HL-60 (cell line): ENCODE results near the gene CBLB.

Experiments
- CTCF ChIP-seq: IDR thresholded peaks from one replicate; pipeline ENCODE4 v1.5.1; 2011; ENCODE audit warnings: low read length, control low read depth, inconsistent platforms; ENCODE audit not compliant: insufficient read depth
- GABPA ChIP-seq: IDR thresholded peaks from 2 replicates; pipeline ENCODE4 v1.6.1; 2012; ENCODE audit warnings: low read depth
- POLR2AphosphoS5 ChIP-seq: IDR thresholded peaks from 2 replicates; pipeline ENCODE4 v1.6.1; 2012; ENCODE audit warnings: low read depth
- REST ChIP-seq: IDR thresholded peaks from 2 replicates; pipeline ENCODE4 v1.6.1; 2012; ENCODE audit warnings: low read depth; ENCODE audit not compliant: insufficient replicate concordance

- TF ChIP-seq CTCF = no peak
- TF ChIP-seq POLR2AphosphoS5 = no peak
- TF ChIP-seq REST = no peak
- TF ChIP-seq GABPA = no peak
These were observed 47.4 kb downstream of the CBLB start for GRCh38 chr3:105821433-105821832.
